GM19324 (cell line): Measurements from ENCODE around the gene SCNN1A.

ENCODE experiments used
- ATAC-seq: cut with Tn5 transposase; IDR thresholded peaks from one replicate; pipeline ENCODE4 v1.9.1; 2021; ENCODE audit warnings: mild to moderate bottlenecking, moderate library complexity; ENCODE audit not compliant: unreplicated experiment, low FRiP score

The SCNN1A gene

GRCh38 chr12:6384499-6385436 lies 9.4 kb upstream of the SCNN1A start:
- no peak for ATAC-seq

GRCh38 chr12:6383572-6384498 lies 8.5 kb upstream of the SCNN1A start, which contains the start of gene LTBR:
LTBR (plus strand) TSS chr12:6384162; CDS start chr12:6384359, 197 bp downstream.
- ATAC-seq: no peak

- no peak for ATAC-seq
Measured at GRCh38 chr12:6382982-6383381, 7.6 kb upstream of the SCNN1A start.

GRCh38 chr12:6382371-6382770 lies 7.0 kb upstream of the SCNN1A start:
- ATAC-seq: no peak

- ATAC-seq: no peak
Measured at GRCh38 chr12:6380141-6381121, 5.1 kb upstream of the SCNN1A start.

- no peak for ATAC-seq
Measured at GRCh38 chr12:6378709-6379472, 3.5 kb upstream of the SCNN1A start.

GRCh38 chr12:6377667-6377994 lies 2.3 kb upstream of the SCNN1A start:
- no peak for ATAC-seq

- no peak for ATAC-seq
Measured at GRCh38 chr12:6376870-6377666, 1.7 kb upstream of the SCNN1A start.

GRCh38 chr12:6376079-6376869 lies 911 bp upstream of the SCNN1A start:
- ATAC-seq: no peak

- ATAC-seq: no peak
Measured at GRCh38 chr12:6374786-6375160, 590 bp downstream of the SCNN1A start.

GRCh38 chr12:6374028-6374785 lies 1.2 kb downstream of the SCNN1A start:
- no peak for ATAC-seq

- no peak for ATAC-seq
Measured at GRCh38 chr12:6373022-6373787, 2.2 kb downstream of the SCNN1A start.

GRCh38 chr12:6372403-6373003 lies 2.9 kb downstream of the SCNN1A start:
- no peak for ATAC-seq

- no peak for ATAC-seq
Measured at GRCh38 chr12:6370994-6371754, 4.2 kb downstream of the SCNN1A start.

GRCh38 chr12:6370576-6370935 lies 4.8 kb downstream of the SCNN1A start:
- no peak for ATAC-seq
